Stimulated activated CD8-positive, alpha-beta memory T cell treated with anti-CD3 and anti-CD28 coated beads, Interleukin-7, amount 100 ng/mL, for 48 hours (primary cell): ENCODE measurements around the gene CHRD.
A peak's percentile ranks its signal among the peaks of the same experiment; 100 is the strongest.
"Not testable (repeated sequence)": the region's sequence is repeated elsewhere in the genome, so short reads cannot be mapped to it uniquely, and the experiment has no call there.

ENCODE experiments used
- DNase-seq, 2 donors: peaks; one replicate each; pipeline ENCODE4 v3.0.0-alpha.2; 2020; ENCODE audit warnings: low read depth in 1 of 2; ENCODE audit errors: extremely low read depth in 1 of 2

Gene CHRD

DNA sequence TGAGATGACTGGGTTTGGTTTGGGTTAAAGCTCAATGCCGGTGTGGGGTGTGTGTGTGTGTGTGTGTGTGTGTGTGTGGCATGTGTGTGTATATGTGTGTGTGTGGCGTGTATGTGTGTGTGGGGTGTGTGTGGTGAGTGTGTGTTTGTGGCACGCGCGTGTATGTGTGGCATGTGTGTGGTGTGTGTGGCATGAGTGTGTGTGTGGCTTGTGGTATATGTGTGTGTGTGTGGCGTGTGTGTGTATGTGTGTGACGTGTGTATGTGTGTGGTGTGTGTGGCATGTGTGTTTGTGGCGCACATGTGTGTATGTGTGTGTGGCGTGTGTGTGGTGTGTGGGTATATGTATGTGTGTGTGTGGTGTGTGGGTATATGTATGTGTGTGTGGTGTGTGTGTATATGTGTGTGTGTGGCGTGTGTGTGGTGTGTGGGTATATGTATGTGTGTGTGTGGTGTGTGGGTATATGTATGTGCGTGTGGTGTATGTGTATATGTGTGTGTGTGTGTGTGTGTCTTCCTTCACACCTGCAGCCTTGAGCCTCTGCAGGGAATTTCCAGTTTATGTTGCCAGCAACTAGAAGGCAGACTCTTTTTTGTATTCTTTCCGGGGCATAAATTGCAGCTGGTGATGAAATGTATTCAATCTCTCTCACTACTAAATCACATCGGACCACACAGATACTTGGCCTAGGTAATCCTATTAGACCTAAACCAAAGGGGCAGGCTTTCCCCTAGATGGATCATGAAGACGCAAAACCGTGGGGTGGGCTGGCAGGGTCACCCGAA is 34.8 kb downstream of the CHRD start:
- DNase-seq: no peak

DNA sequence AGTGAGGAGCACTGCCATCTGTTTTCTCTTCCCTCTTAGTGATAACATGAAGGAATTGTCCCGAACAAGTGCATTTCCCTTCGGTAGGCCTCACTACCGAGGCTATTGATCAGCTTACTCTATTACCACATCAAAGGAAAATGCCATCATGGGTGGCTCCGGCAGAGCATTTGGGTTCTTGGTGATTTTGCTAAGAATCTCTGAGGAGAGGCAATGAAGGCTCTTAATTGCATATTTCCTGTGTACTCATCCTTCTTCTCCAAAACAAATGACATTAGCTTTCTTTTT is 35.3 kb downstream of the CHRD start:
- DNase-seq: no peak

DNA sequence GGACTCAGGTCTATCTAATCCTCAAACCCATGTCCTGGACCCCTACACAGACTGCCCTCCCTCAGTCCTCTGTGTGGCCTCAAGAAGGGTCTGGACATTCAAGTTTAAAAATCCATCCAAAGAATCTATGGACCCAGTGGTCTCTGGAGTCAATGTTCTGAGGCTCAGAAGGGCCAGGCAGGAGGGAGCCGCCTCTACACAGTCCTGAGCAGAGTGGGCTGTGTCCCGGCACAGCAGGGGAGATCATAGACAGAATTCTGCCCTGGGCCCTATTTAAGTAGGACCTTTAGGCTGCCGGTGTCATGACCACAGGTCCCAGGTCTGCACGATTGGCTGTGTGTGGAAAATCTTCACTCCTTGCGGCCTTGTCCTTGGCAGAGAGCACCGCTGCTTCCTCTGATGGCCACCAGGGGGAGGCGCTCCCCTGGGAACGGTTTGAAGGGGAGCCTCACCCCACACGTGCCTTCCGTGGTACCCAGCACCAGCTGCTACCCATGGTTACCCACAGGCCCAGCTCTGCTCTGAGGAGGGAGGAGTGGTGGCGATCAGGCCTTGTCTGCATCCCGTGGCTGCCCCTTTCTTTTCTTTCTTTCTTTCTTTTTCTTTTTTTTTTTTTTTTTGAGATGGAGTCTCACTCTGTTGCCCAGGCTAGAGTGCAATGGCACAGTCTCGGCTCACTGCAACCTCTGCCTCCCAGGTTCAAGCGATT is 37.9 kb downstream of the CHRD start:
- peak; percentile 30 to 50 for DNase-seq

DNA sequence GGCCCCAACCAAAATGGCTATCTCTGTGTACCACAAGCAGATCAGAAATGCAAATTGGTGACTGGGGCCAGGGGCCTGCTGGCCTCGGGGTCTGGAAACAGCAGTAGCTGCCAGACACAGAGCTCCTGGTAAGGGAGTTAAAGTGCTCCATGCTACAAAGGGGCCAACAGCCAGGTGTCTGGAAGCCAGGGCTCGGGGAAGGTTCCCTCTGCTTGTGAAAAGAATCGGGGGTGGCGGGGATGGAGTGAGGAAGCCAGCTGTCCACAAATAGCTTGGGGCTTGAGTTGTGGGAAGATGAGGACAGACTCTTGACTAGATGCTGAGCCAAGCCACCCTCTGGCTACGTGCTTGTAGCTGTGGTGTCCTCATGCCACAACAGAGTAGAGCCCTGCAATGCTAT is 39.3 kb downstream of the CHRD start:
- DNase-seq: no peak

DNA sequence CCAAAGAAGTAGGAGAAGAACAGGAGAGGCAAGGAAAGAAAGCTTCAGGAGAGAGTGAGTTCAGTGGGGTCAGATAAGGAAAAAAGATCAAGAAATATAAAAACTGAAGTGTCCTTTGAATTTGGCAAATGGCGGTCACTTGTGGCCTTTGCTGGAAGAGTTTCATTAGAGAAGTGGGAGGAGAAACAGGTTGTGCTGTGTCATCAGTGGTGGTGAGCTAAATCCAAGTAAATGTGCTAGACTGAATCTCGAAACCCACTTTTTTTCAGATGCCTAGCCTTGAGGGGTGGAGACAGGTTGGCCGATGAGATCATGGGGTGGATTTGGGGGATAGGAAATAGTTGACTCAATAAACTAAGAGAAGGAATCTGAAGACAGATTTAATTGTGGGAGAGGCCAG is 43.7 kb downstream of the CHRD start:
- no peak for DNase-seq

DNA sequence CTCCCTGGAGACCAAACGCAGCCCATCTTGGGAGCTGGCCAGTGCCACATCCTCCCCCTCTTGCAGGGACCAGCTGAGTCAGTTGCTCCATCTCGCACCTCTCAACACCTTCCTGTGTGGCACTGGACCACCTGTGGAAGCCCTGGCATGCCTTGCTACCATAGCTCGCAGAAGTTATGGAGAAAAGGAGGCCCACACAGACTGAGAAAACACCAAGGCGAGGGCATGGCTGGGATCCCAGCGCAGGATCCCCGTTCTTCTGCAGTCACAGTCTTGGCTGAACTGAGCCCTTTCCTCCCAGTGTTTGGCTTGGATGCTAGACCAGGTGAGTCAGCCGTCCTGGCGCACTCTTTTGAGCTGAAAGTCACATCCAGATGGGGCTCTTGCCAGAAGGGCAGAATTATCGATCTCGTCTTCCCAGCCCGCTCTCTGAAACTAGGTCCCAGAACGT is 46.9 kb downstream of the CHRD start:
- DNase-seq: no peak

DNA sequence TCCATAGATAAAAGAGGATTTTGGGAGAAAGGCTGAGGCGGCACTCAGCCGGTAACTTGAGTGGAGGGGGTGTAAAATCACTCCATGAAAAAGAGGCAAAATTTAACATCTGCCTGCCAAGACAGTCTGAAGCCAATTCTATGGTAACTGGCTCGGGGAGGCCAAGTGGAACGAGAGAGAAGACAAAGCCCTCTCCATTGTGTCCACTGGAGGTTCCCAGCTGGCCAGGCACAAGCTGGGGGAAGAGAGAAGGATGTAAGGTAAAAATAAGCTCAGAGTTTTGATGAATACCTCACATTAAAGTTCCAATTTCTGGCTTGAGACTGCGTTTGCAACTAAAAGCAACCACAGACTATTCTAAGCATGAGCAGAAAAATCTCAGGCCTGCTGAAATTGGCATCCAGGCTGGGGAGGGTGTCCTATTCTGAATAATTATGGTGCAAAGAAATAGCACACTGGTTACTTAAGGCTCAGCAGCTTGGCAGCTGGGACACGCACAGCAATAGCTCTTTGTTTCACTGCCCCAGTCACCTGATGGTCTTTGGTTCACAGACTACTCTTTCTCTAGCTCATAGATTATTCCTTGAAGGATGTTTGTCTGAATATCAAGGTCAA is 48.8 kb downstream of the CHRD start:
- DNase-seq: no peak

DNA sequence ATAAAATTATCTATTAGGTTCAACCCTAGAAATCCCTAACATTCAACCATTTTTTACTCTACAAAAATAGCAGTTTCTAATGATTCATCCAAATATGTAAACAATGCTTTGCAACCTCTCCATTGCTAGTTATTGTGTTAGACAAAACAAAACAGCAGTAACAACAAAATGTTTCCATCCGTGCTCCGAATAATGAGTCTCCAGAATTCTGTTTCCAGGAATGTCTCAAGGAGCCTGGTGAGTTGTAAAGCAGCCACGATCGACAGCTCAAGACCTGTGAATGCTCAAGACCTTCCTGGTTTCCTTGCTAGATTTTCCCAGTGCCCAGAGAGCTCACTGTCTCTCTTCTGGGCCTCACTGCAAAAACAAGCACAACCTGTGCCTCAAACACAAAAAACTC is 49.9 kb downstream of the CHRD start:
- DNase-seq: no peak

DNA sequence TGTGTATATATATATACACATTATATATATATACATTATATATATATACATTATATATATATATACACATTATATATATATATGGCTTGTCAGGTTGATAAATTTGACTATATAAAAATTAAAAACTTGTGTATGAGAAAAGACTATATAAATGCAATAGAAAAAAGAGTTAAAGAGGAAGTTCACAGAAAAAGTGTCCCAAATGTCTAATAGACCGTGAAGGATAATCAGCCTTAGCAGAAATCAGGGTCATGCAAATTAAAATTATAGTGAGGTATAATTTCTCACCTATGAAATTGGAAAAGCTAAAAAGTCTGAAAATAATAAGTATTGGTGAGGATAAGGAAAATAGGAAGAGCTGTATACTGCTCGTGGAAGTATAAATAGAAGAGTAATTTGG is 51.1 kb downstream of the CHRD start:
- DNase-seq: no peak

DNA sequence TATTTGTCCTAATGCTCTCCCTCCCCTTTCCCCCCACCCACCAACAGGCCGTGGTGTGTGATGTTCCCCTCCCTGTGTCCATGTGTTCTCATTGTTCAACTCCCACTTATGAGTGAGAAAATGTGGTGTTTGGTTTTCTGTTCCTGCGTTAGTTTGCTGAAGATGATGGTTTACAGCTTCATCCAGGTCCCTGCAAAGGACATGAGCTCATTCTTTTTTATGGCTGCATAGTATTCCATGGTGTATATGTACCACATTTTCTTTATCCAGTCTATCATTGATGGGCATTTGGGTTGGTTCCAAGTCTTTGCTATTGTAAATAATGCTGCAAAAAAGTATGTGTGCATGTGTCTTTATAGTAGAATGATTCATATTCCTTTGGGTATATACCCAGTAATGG is 53.3 kb downstream of the CHRD start:
- DNase-seq: not testable (repeated sequence)

DNA sequence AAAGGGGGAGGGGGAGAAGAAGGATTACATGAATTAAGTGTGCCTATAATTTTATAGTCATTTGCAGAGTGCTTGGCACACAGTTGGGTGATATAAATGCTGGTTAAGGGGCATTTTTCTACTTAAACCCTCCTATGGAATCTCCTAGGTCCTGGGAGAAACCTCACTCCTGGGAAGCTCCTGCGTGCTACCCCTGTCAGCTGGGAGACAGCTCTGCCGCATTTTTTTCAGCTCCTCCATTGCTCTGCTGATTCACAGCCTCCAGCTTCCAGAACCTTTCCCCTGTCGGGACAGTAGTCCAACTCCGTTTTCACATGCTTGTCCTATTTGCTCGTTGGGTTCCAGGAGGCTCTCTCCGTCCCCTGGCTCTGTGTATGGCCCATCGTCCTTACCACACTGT is 59.2 kb downstream of the CHRD start:
- DNase-seq: no peak
